SJCRH30 (cell line): ENCODE results near the gene CALM3. TPM values are rescaled to one million over a fixed set of nuclear protein-coding genes. Genes with fewer than 3 reads are reported as not detected.

ENCODE experiments used
- DNase-seq, 2 experiments: peaks; one replicate each; pipeline ENCODE4 v3.0.0-alpha.2; 2015 to 2020
- H3K27ac ChIP-seq: fragments of 250-450 bp; sonication (Bioruptor Pico); 2 replicates; pipeline ENCODE4 v1.5.1; 2020; ENCODE audit warnings: mild to moderate bottlenecking, moderate library complexity
- H3K27me3 ChIP-seq: fragments of 250-450 bp; sonication (Bioruptor Pico); 2 replicates; pipeline ENCODE4 v1.5.1; 2020; ENCODE audit warnings: mild to moderate bottlenecking, moderate library complexity
- H3K36me3 ChIP-seq: fragments of 250-450 bp; sonication (Bioruptor Pico); 2 replicates; pipeline ENCODE4 v1.5.1; 2020; ENCODE audit warnings: mild to moderate bottlenecking, moderate library complexity
- H3K4me1 ChIP-seq: fragments of 250-450 bp; sonication (Bioruptor Pico); 2 replicates; pipeline ENCODE4 v1.5.1; 2020; ENCODE audit warnings: mild to moderate bottlenecking, moderate library complexity
- H3K4me3 ChIP-seq: fragments of 250-450 bp; sonication (Bioruptor Pico); 2 replicates; pipeline ENCODE4 v1.5.1; 2020; ENCODE audit warnings: mild to moderate bottlenecking, moderate library complexity
- H3K9me3 ChIP-seq: fragments of 250-450 bp; sonication (Bioruptor Pico); replicated peaks from 2 replicates; pipeline ENCODE4 v1.5.1; 2020; ENCODE audit warnings: mild to moderate bottlenecking, moderate library complexity
- total RNA-seq: library from RNA; depleted of rRNA; stranded (reverse); fragments of >200 nt; shearing (Covaris generic); gene quantifications from 2 replicates; pipeline ENCODE4 v1.2.3, GENCODE V29; 2014

The CALM3 gene
- total RNA-seq, 1 experiment from 2014 or later = 239 TPM

- Histone ChIP-seq H3K27ac (no peak overlapping the region), H3K36me3 (no peaks in the 10 kb centered on the region), H3K4me1 (peaks cover 13% of the 10 kb centered on the region), H3K27me3 (peaks cover 7% of the 10 kb centered on the region; the same call in 1 of the 2 replicates), H3K9me3 (no peaks in the 10 kb centered on the region), H3K4me3 (no peak overlapping the region)
- no peak for DNase-seq
Measured at GRCh38 chr19:46633130-46633529, 32.0 kb downstream of the CALM3 start.

DNA sequence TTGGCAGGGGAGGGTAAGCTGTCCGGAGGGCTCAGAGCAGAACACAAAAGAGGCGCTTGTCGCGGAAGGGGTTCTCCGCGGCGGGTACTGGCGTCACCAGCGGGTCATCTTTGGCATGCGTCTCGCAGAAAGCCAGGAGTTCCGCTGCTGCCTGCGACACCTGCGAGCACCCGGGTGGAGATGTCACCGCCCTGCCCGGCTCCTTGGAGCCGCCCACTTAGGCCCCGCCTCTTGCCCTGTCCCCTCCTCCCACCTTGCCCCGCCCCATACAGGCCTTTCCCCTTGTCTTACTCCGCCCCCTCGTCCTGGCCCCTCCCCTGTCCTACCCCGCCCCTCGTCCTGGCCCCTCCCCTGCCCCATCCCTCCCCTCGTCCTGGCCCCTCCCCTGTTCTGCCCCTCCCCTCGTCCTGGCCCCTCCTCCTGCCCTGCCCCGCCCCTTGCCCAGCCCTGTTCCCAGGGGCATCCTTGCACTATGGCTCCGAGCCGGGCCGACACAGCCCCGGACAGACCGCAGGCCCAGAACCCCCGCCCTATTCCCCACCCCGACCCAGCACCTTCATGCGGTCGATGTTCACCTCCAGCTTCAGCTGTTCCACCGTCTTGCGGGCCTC lies 33.0 kb downstream of the CALM3 start:
- H3K27me3 ChIP-seq = peaks cover 7% of the 10 kb centered on the region; the same call in 1 of the 2 replicates
- peaks cover 13% of the 10 kb centered on the region for H3K4me1 ChIP-seq
- H3K9me3 ChIP-seq = no peaks in the 10 kb centered on the region
- DNase-seq = peak; percentile 60 to 66
- no peak overlapping the region for H3K4me3 ChIP-seq
- no peaks in the 10 kb centered on the region for H3K36me3 ChIP-seq
- no peak overlapping the region for H3K27ac ChIP-seq

- no peaks in the 10 kb centered on the region for H3K36me3 ChIP-seq
- peaks cover 14% of the 10 kb centered on the region for H3K4me1 ChIP-seq
- H3K27me3 ChIP-seq = peaks cover 7% of the 10 kb centered on the region; the same call in 1 of the 2 replicates
- DNase-seq = no peak
- H3K27ac ChIP-seq = no peak overlapping the region
- no peak overlapping the region for H3K4me3 ChIP-seq
- H3K9me3 ChIP-seq = no peaks in the 10 kb centered on the region
Measured at GRCh38 chr19:46634656-46635218, 33.6 kb downstream of the CALM3 start.

GRCh38 chr19:46635920-46636761 lies 35.0 kb downstream of the CALM3 start, which contains the start of gene GNG8:
TSS of gene GNG8 (minus strand) at chr19:46636202. CDS start at chr19:46634682, 1,520 bp downstream.
- no peak for DNase-seq
- peaks cover 9% of the 10 kb centered on the region for H3K4me1 ChIP-seq
- peaks cover 7% of the 10 kb centered on the region; the same call in 1 of the 2 replicates for H3K27me3 ChIP-seq
- H3K9me3 ChIP-seq = no peaks in the 10 kb centered on the region
- no peak within 1 kb of the TSS for H3K27ac ChIP-seq
- no peaks in the 10 kb centered on the region for H3K36me3 ChIP-seq
- H3K4me3 ChIP-seq = no peak within 1 kb of the TSS

- H3K27ac ChIP-seq = no peak overlapping the region
- DNase-seq = no peak
- H3K4me1 ChIP-seq = peaks cover 4% of the 10 kb centered on the region
- H3K9me3 ChIP-seq = no peaks in the 10 kb centered on the region
- no peaks in the 10 kb centered on the region for H3K36me3 ChIP-seq
- peaks cover 7% of the 10 kb centered on the region; the same call in 1 of the 2 replicates for H3K27me3 ChIP-seq
- H3K4me3 ChIP-seq = no peak overlapping the region
Measured at GRCh38 chr19:46637224-46637623, 36.1 kb downstream of the CALM3 start.

- H3K4me3 ChIP-seq = peak overlapping the region; percentile 60
- H3K4me1 ChIP-seq = peaks cover 4% of the 10 kb centered on the region
- peak; percentile 44 to 50 for DNase-seq
- no peak overlapping the region; the same call in 1 of the 2 replicates for H3K27ac ChIP-seq
- H3K9me3 ChIP-seq = no peaks in the 10 kb centered on the region
- H3K36me3 ChIP-seq = no peaks in the 10 kb centered on the region
- peaks cover 6% of the 10 kb centered on the region; the same call in 1 of the 2 replicates for H3K27me3 ChIP-seq
Measured at GRCh38 chr19:46639358-46640182, 38.4 kb downstream of the CALM3 start.

DNA sequence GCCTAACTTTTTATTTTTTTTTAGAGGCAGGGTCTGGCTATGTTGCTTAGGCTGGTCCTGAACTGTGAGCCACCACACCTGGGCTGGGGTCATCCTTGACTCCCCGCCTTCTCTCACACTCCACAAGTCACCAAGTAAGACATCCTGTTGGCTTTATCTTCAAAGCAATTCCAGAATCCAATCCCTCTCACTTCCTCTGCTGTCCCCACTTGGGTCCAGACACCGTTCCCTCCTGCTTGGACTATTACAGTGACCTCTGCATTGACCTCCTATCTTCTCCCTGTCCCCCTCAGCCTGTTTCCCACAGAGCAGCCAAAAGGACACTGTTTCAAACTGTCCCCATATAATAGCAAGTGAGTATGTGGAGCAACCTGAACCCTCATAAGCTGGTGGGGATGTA lies 39.5 kb downstream of the CALM3 start:
- Histone ChIP-seq H3K27ac (no peak overlapping the region), H3K9me3 (no peaks in the 10 kb centered on the region), H3K4me3 (no peak overlapping the region), H3K27me3 (no peaks in the 10 kb centered on the region), H3K4me1 (peaks cover 4% of the 10 kb centered on the region), H3K36me3 (no peaks in the 10 kb centered on the region)
- DNase-seq = no peak

GRCh38 chr19:46644720-46645119 lies 43.6 kb downstream of the CALM3 start:
- H3K27me3 ChIP-seq = no peaks in the 10 kb centered on the region
- DNase-seq = no peak
- no peak overlapping the region for H3K4me3 ChIP-seq
- H3K4me1 ChIP-seq = peaks cover 3% of the 10 kb centered on the region
- H3K27ac ChIP-seq = no peak overlapping the region
- no peaks in the 10 kb centered on the region for H3K36me3 ChIP-seq
- no peaks in the 10 kb centered on the region for H3K9me3 ChIP-seq

DNA sequence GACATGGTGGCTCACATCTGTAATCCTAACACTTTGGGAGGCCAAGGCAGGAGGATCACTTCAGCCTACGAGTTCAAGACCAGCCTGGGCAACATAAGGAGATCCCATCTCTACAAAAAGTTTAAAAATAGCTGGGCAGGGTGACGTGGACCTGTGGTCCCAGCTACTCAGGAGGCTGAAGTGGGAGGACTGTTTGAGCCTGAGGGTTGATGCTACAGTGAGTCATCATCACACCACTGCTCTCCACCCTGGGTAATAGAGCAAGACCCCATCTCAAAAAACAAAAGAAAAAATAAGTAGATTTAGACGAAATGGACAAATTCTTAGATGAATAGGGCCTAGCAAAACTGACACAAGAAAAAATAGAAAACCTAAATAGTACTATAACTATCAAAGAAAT lies 45.3 kb downstream of the CALM3 start:
- H3K27ac ChIP-seq = no peak overlapping the region
- H3K27me3 ChIP-seq = no peaks in the 10 kb centered on the region
- H3K9me3 ChIP-seq = no peaks in the 10 kb centered on the region
- H3K4me3 ChIP-seq = no peak overlapping the region
- no peaks in the 10 kb centered on the region for H3K36me3 ChIP-seq
- no peaks in the 10 kb centered on the region for H3K4me1 ChIP-seq
- DNase-seq = no peak

- Histone ChIP-seq H3K4me1 (no peaks in the 10 kb centered on the region), H3K36me3 (no peaks in the 10 kb centered on the region), H3K4me3 (no peak overlapping the region), H3K9me3 (no peaks in the 10 kb centered on the region), H3K27ac (no peak overlapping the region), H3K27me3 (no peaks in the 10 kb centered on the region)
- no peak for DNase-seq
Measured at GRCh38 chr19:46648060-46648960, 47.2 kb downstream of the CALM3 start.

- H3K4me3 ChIP-seq = no peak overlapping the region
- H3K9me3 ChIP-seq = no peaks in the 10 kb centered on the region
- no peak for DNase-seq
- H3K4me1 ChIP-seq = no peaks in the 10 kb centered on the region; the same call in 1 of the 2 replicates
- H3K27ac ChIP-seq = no peak overlapping the region
- no peaks in the 10 kb centered on the region for H3K36me3 ChIP-seq
- H3K27me3 ChIP-seq = no peaks in the 10 kb centered on the region
Measured at GRCh38 chr19:46648961-46649960, 48.1 kb downstream of the CALM3 start.

- no peak overlapping the region for H3K4me3 ChIP-seq
- no peak for DNase-seq
- no peaks in the 10 kb centered on the region for H3K9me3 ChIP-seq
- no peaks in the 10 kb centered on the region for H3K27me3 ChIP-seq
- no peaks in the 10 kb centered on the region for H3K36me3 ChIP-seq
- no peak overlapping the region for H3K27ac ChIP-seq
- no peaks in the 10 kb centered on the region; the same call in none of the 2 replicates for H3K4me1 ChIP-seq
Measured at GRCh38 chr19:46650445-46650844, 49.3 kb downstream of the CALM3 start.
